ENCODE results near the gene TMEM125.

- TF ChIP-seq CTCF (IDR thresholded peaks at IDR 0.05) (no peak), EZH2 (IDR thresholded peaks at IDR 0.05) (no peak)
These were observed 37.8 kb downstream of the TMEM125 start for GRCh38 chr1:43307458-43308158.
